ENCODE results near the gene RAB10. TPM values are rescaled to one million over a fixed set of nuclear protein-coding genes. Genes with fewer than 3 reads are reported as not detected.

Gene RAB10
- total RNA-seq, 6 donors from 2014 or later, result 81.7 to 139 (median 106) TPM

DNA sequence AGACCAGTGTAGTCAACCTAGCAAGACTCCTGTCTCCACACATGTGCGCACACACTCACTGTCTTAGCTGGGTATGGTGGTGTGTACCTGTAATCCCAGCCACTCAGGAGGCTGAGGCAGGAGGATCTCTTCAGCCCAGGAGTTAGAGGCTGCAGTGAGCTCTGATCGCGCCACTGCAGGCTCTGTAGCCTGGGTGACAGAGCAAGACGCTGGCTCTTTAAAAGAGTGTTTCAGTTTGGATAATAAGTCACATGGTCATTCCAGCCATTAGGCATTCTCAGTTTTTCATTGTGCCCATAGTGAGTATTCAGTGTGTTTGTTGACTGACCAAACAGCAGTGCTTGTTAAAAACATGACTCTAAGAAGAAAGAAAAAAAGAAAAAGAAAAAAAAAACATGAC is 31.0 kb downstream of the RAB10 start:
- Histone ChIP-seq H3K9me3 (no peaks in the 10 kb centered on the region), H3K4me1 (peaks cover 4 to 28% (median 14%) of the 10 kb centered on the region in 4 donors), H3K36me3 (peaks cover 0 to 6% (median 0%) of the 10 kb centered on the region in 4 donors), H3K27me3 (no peaks in the 10 kb centered on the region), H3K4me3 (no peak overlapping the region), H3K27ac (no peak overlapping the region)
- no peak for TF ChIP-seq EP300 (IDR thresholded peaks at IDR 0.05)
- TF ChIP-seq CTCF (IDR thresholded peaks at IDR 0.05), result no peak
- no peak for TF ChIP-seq POLR2AphosphoS5 (IDR thresholded peaks at IDR 0.05)
- no peak for TF ChIP-seq POLR2A (IDR thresholded peaks at IDR 0.05)
- no peak for DNase-seq
- 89 to 93% methylated on average over 4 of the region's 4 CpGs for WGBS, 2 donors
- no peak for ATAC-seq (ENCODE audit: low FRiP score in 2 of 2)

GRCh38 chr2:26067186-26067974 is 33.5 kb downstream of the RAB10 start:
- WGBS, 2 donors, result 79 to 86% methylated on average over 1 of the region's 1 CpG
- Histone ChIP-seq H3K4me1 (peaks cover 4 to 37% (median 14%) of the 10 kb centered on the region in 4 donors), H3K9me3 (no peaks in the 10 kb centered on the region), H3K36me3 (peaks cover 0 to 6% (median 0%) of the 10 kb centered on the region in 4 donors), H3K27ac (peak overlapping the region in 1 of 4 donors; percentile 64), H3K27me3 (no peaks in the 10 kb centered on the region), H3K4me3 (no peak overlapping the region)
- ATAC-seq (ENCODE audit: low FRiP score in 2 of 2) (no peak), DNase-seq (no peak)
- TF ChIP-seq CTCF (IDR thresholded peaks at IDR 0.05), result no peak
- no peak for TF ChIP-seq EP300 (IDR thresholded peaks at IDR 0.05)
- no peak for TF ChIP-seq POLR2AphosphoS5 (IDR thresholded peaks at IDR 0.05)
- TF ChIP-seq POLR2A (IDR thresholded peaks at IDR 0.05), result no peak

- DNase-seq, result no peak
- Histone ChIP-seq H3K4me3 (no peak overlapping the region), H3K9me3 (no peaks in the 10 kb centered on the region), H3K4me1 (peaks cover 4 to 37% (median 16%) of the 10 kb centered on the region in 4 donors), H3K27me3 (no peaks in the 10 kb centered on the region), H3K27ac (peak overlapping the region in 1 of 4 donors; percentile 64), H3K36me3 (peaks cover 0 to 6% (median 0%) of the 10 kb centered on the region in 4 donors)
- no peak for ATAC-seq (ENCODE audit: low FRiP score in 2 of 2)
- 75 to 89% methylated on average over 2 to 3 of the region's 3 CpGs for WGBS, 2 donors
- no peak for TF ChIP-seq POLR2A (IDR thresholded peaks at IDR 0.05)
- no peak for TF ChIP-seq EP300 (IDR thresholded peaks at IDR 0.05)
- TF ChIP-seq CTCF (IDR thresholded peaks at IDR 0.05), result no peak
These were observed 34.2 kb downstream of the RAB10 start for GRCh38 chr2:26067980-26068507.

- no peaks in the 10 kb centered on the region for H3K9me3 ChIP-seq
- H3K36me3 ChIP-seq, result peaks cover 0 to 6% (median 0%) of the 10 kb centered on the region in 4 donors
- H3K27ac ChIP-seq, result peak overlapping the region in 2 of 4 donors; percentile 9 to 64
- H3K4me3 ChIP-seq, result no peak overlapping the region
- ATAC-seq (ENCODE audit: low FRiP score in 2 of 2), result peak in 1 of 2 donors; percentile 77
- H3K27me3 ChIP-seq, result no peaks in the 10 kb centered on the region
- WGBS, 2 donors, result 21 to 26% methylated on average over 4 of the region's 4 CpGs
- TF ChIP-seq POLR2A (IDR thresholded peaks at IDR 0.05), result no peak
- no peak for TF ChIP-seq CTCF (IDR thresholded peaks at IDR 0.05)
- no peak for TF ChIP-seq EP300 (IDR thresholded peaks at IDR 0.05)
- TF ChIP-seq POLR2AphosphoS5 (IDR thresholded peaks at IDR 0.05), result no peak
- peaks cover 9 to 42% (median 19%) of the 10 kb centered on the region in 4 donors for H3K4me1 ChIP-seq
- DNase-seq, result peak in 1 of 2 donors; percentile 48
These were observed 34.9 kb downstream of the RAB10 start for GRCh38 chr2:26068602-26069298.

Data from upper lobe of left lung (tissue), 6 donors.